Ramos (cell line): ENCODE results near the gene MUCL1.

Source experiments
- in situ Hi-C: fragments of 300-500 bp; cut with MboI; formaldehyde crosslinking; loops from one replicate; pipeline ENCODE4 v1.14.3; 2022; ENCODE audit warnings: low sequenced_read_pairs; ENCODE audit not compliant: unreplicated experiment

MUCL1 gene

DNA sequence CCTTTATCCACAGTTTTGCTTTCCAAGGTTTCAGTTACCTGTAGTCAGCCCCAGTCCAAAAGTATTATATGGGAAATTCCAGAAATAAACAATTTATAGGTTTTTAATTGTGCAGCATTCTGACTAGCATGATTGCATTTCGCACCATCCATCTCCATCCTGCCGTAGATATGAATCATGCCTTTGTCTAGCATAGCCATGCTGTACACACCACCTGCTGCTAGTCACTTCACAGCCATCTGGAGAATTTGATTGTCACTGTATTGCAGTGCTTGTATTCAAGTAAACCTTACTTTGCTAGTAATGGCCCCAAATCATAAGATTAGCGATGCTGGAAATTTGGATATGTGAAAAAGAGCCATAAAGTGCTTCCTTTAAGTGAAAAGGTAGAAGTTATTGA, 36.0 kb downstream of the MUCL1 start:
- in situ Hi-C loops, result no loop called here

DNA sequence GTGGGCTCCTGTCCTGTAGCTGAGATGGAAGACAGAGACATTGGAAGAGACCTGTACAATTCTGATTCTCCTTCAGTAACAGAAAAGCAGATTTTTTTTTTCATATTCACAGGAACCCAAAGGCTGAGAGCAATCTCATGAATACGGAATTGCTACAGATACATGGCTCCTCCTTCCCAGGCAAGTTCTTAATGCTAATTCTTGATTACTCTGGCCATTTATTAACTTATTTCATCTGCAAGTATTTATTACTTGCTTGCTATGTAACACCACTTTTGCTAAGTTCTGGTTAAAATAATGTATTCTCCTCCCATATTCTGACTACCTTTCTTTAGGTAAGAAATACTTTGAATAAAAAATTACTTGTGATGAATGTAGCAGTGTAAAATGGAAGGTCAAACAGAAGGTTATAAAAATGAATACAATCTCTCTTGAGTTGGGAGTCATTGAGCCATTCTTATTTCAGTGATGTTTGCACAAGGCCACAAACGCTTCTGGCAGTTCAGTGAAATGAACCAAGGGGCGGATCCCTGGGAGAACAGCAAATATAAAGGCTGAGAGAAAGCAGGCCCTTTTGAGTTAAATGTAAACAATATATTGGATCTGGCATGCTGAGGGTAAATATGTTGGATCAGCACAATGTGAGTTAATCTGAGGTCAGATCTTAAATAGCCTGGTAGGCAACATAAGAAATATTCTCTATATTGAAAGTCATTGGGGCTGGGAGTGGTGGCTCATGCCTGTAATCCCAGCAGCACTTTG, 37.6 kb downstream of the MUCL1 start:
- in situ Hi-C loops, result no loop called here
